ENCODE data around the gene C13orf46. TPM values are rescaled to one million over a fixed set of nuclear protein-coding genes. Genes with fewer than 3 reads are reported as not detected.

C13orf46 gene
- polyA plus RNA-seq, 1 experiment: 0.35 TPM

GRCh38 chr13:113979791-113980471 is 6.1 kb upstream of the C13orf46 start:
- Histone ChIP-seq H3K9me3 (ENCODE audit: control insufficient read depth, insufficient read depth, low read length) (peaks cover 4% of the 10 kb centered on the region; the same call in 1 of the 2 replicates), H3K27me3 (ENCODE audit: control insufficient read depth, insufficient read depth, low read length) (no peaks in the 10 kb centered on the region), H3K27ac (ENCODE audit: low read depth, low read length) (no peak overlapping the region), H3K4me3 (ENCODE audit: low read depth, low read length) (no peak overlapping the region)
- DNase-seq (ENCODE audit: low read depth, low spot score): no peak
- ChIA-PET POLR2A (no interaction called here), CTCF (no interaction called here)
- no peak for TF ChIP-seq CTCF (IDR thresholded peaks at IDR 0.05; ENCODE audit: low read depth, low read length)

DNA sequence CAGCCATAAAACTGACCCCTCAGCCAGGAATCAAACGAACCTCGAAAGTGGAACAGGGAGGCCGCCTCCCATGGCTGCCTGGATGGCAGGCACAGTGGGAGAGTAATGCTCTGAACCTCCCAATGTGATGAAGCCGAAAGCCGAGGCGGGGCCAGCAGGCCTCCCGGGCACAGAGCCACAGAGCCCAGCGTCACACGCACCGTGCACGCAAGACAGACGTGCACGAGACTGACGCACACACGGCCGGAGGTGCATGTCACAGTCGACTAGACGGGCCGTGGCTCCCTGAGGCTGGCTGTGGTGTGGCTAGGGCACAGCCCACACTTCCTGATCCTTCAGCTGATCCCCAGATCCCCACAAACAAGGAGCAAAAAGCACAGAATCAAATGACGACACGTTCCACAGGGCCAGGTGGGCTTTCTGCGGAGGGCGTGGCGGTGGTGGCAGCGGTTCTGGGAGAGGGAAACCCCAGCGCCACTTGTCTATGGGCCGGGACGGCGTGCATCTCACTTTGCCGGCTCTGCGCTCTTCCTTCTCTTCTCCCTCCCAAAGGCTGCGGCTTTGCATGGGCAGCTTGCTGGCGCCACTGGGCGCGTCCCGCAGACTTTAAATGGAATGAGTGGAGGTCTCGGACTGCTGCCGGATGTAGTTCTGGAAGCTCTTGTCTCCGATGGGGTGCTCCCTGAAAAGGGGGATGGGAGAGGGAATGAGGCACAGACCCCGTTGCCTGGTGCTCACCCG is 5.0 kb upstream of the C13orf46 start:
- no peak for TF ChIP-seq CTCF (IDR thresholded peaks at IDR 0.05; ENCODE audit: low read depth, low read length)
- Histone ChIP-seq H3K27ac (ENCODE audit: low read depth, low read length) (no peak overlapping the region), H3K4me3 (ENCODE audit: low read depth, low read length) (no peak overlapping the region), H3K9me3 (ENCODE audit: control insufficient read depth, insufficient read depth, low read length) (peaks cover 4% of the 10 kb centered on the region; the same call in 1 of the 2 replicates), H3K27me3 (ENCODE audit: control insufficient read depth, insufficient read depth, low read length) (no peaks in the 10 kb centered on the region)
- ChIA-PET POLR2A (no interaction called here), CTCF (no interaction called here)
- no peak for DNase-seq (ENCODE audit: low read depth, low spot score)

DNA sequence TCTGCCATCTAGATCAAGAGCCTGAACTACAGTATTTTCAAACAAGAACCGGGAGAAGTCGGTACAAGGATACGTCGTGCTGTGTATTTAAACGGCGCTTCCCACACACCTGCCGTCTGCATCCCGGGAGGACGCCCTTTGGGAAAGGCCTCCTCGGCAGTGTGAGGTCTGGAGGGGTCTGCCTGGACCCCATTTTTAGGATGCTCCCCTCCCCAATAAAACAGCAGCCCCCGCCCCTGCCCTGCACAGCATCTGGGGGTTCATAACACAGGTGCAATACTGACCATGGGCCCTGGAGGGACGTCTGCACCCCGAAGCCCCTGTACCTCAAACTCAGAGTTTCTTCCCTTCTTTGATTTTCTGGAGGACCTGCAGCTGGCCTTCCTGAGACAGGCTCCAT is 4.1 kb upstream of the C13orf46 start:
- H3K9me3 ChIP-seq (ENCODE audit: control insufficient read depth, insufficient read depth, low read length): peaks cover 4% of the 10 kb centered on the region; the same call in 1 of the 2 replicates
- ChIA-PET POLR2A (no interaction called here), CTCF (no interaction called here)
- no peak overlapping the region for H3K4me3 ChIP-seq (ENCODE audit: low read depth, low read length)
- no peaks in the 10 kb centered on the region for H3K27me3 ChIP-seq (ENCODE audit: control insufficient read depth, insufficient read depth, low read length)
- no peak overlapping the region for H3K27ac ChIP-seq (ENCODE audit: low read depth, low read length)
- DNase-seq (ENCODE audit: low read depth, low spot score): no peak
- TF ChIP-seq CTCF (IDR thresholded peaks at IDR 0.05; ENCODE audit: low read depth, low read length): no peak

DNA sequence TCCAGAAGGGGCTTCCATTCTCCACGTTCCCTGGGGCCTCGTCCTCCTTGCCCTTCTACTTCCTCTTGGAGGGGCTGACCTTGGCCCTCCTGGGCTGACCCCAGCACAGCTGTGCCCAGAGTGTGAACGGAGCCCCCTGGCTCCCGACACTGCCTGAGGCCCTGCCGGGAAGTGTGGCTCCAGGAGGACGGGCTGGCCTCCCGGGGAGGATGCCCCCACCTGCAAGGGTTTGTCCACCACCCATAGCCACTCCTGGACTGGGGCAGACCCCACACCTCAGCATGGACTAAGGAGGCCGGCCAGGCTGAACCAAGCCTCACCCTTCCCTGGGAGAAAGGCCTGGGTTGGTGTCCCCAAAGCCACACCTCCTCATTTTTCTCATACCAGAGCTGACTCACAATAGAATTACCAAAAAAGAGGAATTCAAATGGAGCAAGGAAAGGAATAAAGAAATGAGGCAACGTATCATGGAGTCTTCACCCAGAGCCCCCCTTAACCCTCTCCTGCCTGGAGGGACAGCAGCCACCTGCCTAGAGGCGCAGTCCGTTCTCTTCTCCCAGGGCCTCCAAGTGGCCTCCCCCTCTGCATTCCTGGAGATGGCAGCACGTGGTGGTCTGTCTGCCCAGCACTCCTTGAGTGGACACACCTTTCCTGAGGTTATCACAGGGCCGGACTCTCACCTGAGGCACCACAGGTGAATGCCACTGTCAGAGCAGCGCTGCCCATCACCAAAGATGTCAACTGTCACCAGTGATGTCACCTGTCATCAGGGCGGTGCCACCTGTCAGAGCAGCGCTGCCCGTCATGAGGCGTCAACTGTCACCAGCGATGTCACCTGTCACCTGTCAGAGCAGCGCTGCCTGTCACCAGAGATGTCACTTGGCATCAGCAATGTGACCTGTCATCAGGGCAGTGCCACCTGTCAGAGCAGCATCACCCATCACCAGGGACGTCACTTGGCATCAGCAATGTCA is 3.1 kb upstream of the C13orf46 start:
- peak; percentile 38 for DNase-seq (ENCODE audit: low read depth, low spot score)
- no peak for TF ChIP-seq CTCF (IDR thresholded peaks at IDR 0.05; ENCODE audit: low read depth, low read length)
- no peak overlapping the region for H3K4me3 ChIP-seq (ENCODE audit: low read depth, low read length)
- ChIA-PET POLR2A (no interaction called here), CTCF (no interaction called here)
- H3K9me3 ChIP-seq (ENCODE audit: control insufficient read depth, insufficient read depth, low read length): peaks cover 1% of the 10 kb centered on the region; the same call in 1 of the 2 replicates
- H3K27ac ChIP-seq (ENCODE audit: low read depth, low read length): peak overlapping the region; percentile 65
- H3K27me3 ChIP-seq (ENCODE audit: control insufficient read depth, insufficient read depth, low read length): no peaks in the 10 kb centered on the region

Measured in AG04450 (cell line).